ENCODE data around the gene TM9SF3. TPM values are rescaled to one million over a fixed set of nuclear protein-coding genes. Genes with fewer than 3 reads are reported as not detected.

The TM9SF3 gene
- total RNA-seq, 6 donors from 2014 or later = 30.4 to 112 (median 80.8) TPM

GRCh38 chr10:96570983-96571964 is 15.5 kb downstream of the TM9SF3 start:
- Histone ChIP-seq H3K9me3 (no peaks in the 10 kb centered on the region), H3K36me3 (peaks cover 0 to 22% (median 0%) of the 10 kb centered on the region in 4 donors), H3K4me1 (peaks cover 4 to 14% (median 10%) of the 10 kb centered on the region in 4 donors), H3K4me3 (no peak overlapping the region), H3K27me3 (no peaks in the 10 kb centered on the region), H3K27ac (no peak overlapping the region)
- DNase-seq (no peak), ATAC-seq (ENCODE audit: low FRiP score in 2 of 2) (no peak)
- 86 to 87% methylated on average over 10 of the region's 10 CpGs for WGBS, 2 donors
- TF ChIP-seq, protein P1, sequence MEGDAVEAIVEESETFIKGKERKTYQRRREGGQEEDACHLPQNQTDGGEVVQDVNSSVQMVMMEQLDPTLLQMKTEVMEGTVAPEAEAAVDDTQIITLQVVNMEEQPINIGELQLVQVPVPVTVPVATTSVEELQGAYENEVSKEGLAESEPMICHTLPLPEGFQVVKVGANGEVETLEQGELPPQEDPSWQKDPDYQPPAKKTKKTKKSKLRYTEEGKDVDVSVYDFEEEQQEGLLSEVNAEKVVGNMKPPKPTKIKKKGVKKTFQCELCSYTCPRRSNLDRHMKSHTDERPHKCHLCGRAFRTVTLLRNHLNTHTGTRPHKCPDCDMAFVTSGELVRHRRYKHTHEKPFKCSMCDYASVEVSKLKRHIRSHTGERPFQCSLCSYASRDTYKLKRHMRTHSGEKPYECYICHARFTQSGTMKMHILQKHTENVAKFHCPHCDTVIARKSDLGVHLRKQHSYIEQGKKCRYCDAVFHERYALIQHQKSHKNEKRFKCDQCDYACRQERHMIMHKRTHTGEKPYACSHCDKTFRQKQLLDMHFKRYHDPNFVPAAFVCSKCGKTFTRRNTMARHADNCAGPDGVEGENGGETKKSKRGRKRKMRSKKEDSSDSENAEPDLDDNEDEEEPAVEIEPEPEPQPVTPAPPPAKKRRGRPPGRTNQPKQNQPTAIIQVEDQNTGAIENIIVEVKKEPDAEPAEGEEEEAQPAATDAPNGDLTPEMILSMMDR (IDR thresholded peaks at IDR 0.05) = no peak
- TF ChIP-seq POLR2AphosphoS5 (IDR thresholded peaks at IDR 0.05) (no peak), EP300 (IDR thresholded peaks at IDR 0.05) (no peak), POLR2A (IDR thresholded peaks at IDR 0.05) (no peak)

GRCh38 chr10:96570511-96570910 is 16.3 kb downstream of the TM9SF3 start:
- Histone ChIP-seq H3K9me3 (no peaks in the 10 kb centered on the region), H3K27ac (no peak overlapping the region), H3K4me3 (no peak overlapping the region), H3K36me3 (peaks cover 0 to 16% (median 0%) of the 10 kb centered on the region in 4 donors), H3K4me1 (peaks cover 6 to 18% (median 11%) of the 10 kb centered on the region in 4 donors), H3K27me3 (no peaks in the 10 kb centered on the region)
- ATAC-seq (ENCODE audit: low FRiP score in 2 of 2) (no peak), DNase-seq (no peak)
- TF ChIP-seq, protein P1 (IDR thresholded peaks at IDR 0.05) = no peak
- TF ChIP-seq POLR2AphosphoS5 (IDR thresholded peaks at IDR 0.05) (no peak), EP300 (IDR thresholded peaks at IDR 0.05) (no peak), POLR2A (IDR thresholded peaks at IDR 0.05) (no peak)
- 90 to 93% methylated on average over 6 of the region's 6 CpGs for WGBS, 2 donors

DNA sequence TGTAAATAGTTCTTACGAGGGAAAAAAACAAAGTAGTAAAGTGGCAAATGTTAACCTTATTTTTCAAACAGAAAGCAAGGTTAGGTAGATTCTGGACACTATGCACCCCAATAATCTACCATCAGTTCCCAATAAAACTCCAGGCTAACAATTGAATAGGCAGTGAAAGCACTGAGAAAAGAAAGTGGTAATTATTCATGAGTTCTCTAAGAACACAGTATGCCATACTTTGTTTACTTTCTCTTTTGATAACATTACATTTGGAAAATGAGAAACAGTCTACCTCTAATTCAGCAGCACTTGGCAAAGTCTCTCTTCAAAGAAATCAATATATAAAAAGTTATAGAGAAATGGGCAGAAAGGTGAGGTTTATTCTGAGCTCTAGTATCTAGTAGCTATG is 18.4 kb downstream of the TM9SF3 start:
- Histone ChIP-seq H3K27ac (no peak overlapping the region), H3K9me3 (no peaks in the 10 kb centered on the region), H3K4me1 (peaks cover 6 to 18% (median 11%) of the 10 kb centered on the region in 4 donors), H3K36me3 (peaks cover 0 to 17% (median 0%) of the 10 kb centered on the region in 4 donors), H3K27me3 (no peaks in the 10 kb centered on the region), H3K4me3 (no peak overlapping the region)
- WGBS, 2 donors = 70 to 91% methylated on average over 1 of the region's 1 CpG
- no peak for DNase-seq
- TF ChIP-seq, protein P1 (IDR thresholded peaks at IDR 0.05) = no peak
- TF ChIP-seq POLR2AphosphoS5 (IDR thresholded peaks at IDR 0.05) (no peak), POLR2A (IDR thresholded peaks at IDR 0.05) (no peak)
- no peak for ATAC-seq (ENCODE audit: low FRiP score in 2 of 2)

- no peaks in the 10 kb centered on the region for H3K27me3 ChIP-seq
- H3K36me3 ChIP-seq = peaks cover 0 to 26% (median 2%) of the 10 kb centered on the region in 4 donors
- TF ChIP-seq, protein P1 (IDR thresholded peaks at IDR 0.05) = no peak
- TF ChIP-seq POLR2A (IDR thresholded peaks at IDR 0.05) (no peak), EP300 (IDR thresholded peaks at IDR 0.05) (no peak), POLR2AphosphoS5 (IDR thresholded peaks at IDR 0.05) (no peak)
- no peaks in the 10 kb centered on the region for H3K9me3 ChIP-seq
- H3K4me3 ChIP-seq = no peak overlapping the region
- ATAC-seq (ENCODE audit: low FRiP score in 2 of 2) = peak in 1 of 2 donors; percentile 42
- H3K4me1 ChIP-seq = peaks cover 3 to 14% (median 9%) of the 10 kb centered on the region in 4 donors
- no peak for DNase-seq
- WGBS, 2 donors = 36 to 62% methylated on average over 1 of the region's 1 CpG
- no peak overlapping the region for H3K27ac ChIP-seq
Measured at GRCh38 chr10:96565774-96566173, 21.0 kb downstream of the TM9SF3 start.
